Activated naive CD4-positive, alpha-beta T cell (primary cell): ENCODE measurements around the gene SLC25A24.
"Not testable (repeated sequence)": the region's sequence is repeated elsewhere in the genome, so short reads cannot be mapped to it uniquely, and the experiment has no call there.

Experiments used
- DNase-seq, 4 experiments: peaks; one replicate each; lab custom pipeline; 2025; lab: John Stamatoyannopoulos, UW

The SLC25A24 gene

GRCh38 chr1:108199781-108200686 lies at the start of gene SLC25A24:
TSS of gene SLC25A24 (minus strand) at chr1:108200343. CDS start at chr1:108200138, 205 bp downstream.
- DNase-seq = peak; percentile 16 to 64 (median 32)

- DNase-seq = not testable (repeated sequence)
Observed at GRCh38 chr1:108243976-108244375, 43.8 kb upstream of the SLC25A24 start, which contains the start of gene NBPF4. TSS of gene NBPF4 (minus strand) at chr1:108244076. CDS start at chr1:108243761, 315 bp downstream.

GRCh38 chr1:108239426-108239825 lies 39.3 kb upstream of the SLC25A24 start:
- not testable (repeated sequence) for DNase-seq

- not testable (repeated sequence) for DNase-seq
Observed at GRCh38 chr1:108235308-108235707, 35.2 kb upstream of the SLC25A24 start.

- not testable (repeated sequence) for DNase-seq
Observed at GRCh38 chr1:108232183-108232582, 32.0 kb upstream of the SLC25A24 start.

- DNase-seq = not testable (repeated sequence)
Observed at GRCh38 chr1:108229976-108230375, 29.8 kb upstream of the SLC25A24 start.

GRCh38 chr1:108227772-108228171 lies 27.6 kb upstream of the SLC25A24 start:
- DNase-seq = not testable (repeated sequence)

- DNase-seq = not testable (repeated sequence)
Observed at GRCh38 chr1:108226855-108227254, 26.7 kb upstream of the SLC25A24 start.

GRCh38 chr1:108223226-108223625 lies 23.1 kb upstream of the SLC25A24 start:
- DNase-seq = not testable (repeated sequence)

- not testable (repeated sequence) for DNase-seq
Observed at GRCh38 chr1:108217515-108218174, 17.5 kb upstream of the SLC25A24 start.

GRCh38 chr1:108217007-108217406 lies 16.9 kb upstream of the SLC25A24 start:
- not testable (repeated sequence) for DNase-seq

GRCh38 chr1:108216028-108216890 lies 16.1 kb upstream of the SLC25A24 start:
- not testable (repeated sequence) for DNase-seq

- not testable (repeated sequence) for DNase-seq
Observed at GRCh38 chr1:108214641-108215465, 14.7 kb upstream of the SLC25A24 start.

- no peak for DNase-seq
Observed at GRCh38 chr1:108211014-108211413, 10.9 kb upstream of the SLC25A24 start.

GRCh38 chr1:108209456-108210108 lies 9.4 kb upstream of the SLC25A24 start:
- DNase-seq = no peak

- DNase-seq = no peak
Observed at GRCh38 chr1:108208724-108209446, 8.7 kb upstream of the SLC25A24 start.

- not testable (repeated sequence) for DNase-seq
Observed at GRCh38 chr1:108203582-108203981, 3.4 kb upstream of the SLC25A24 start.

- DNase-seq = no peak
Observed at GRCh38 chr1:108201687-108202086, 1.5 kb upstream of the SLC25A24 start.

GRCh38 chr1:108200687-108201051 lies 526 bp upstream of the SLC25A24 start:
- peak in 2 of 4 experiments; percentile 1 to 14 for DNase-seq
